ENCODE results near the gene HNRNPH2. TPM values are rescaled to one million over a fixed set of nuclear protein-coding genes. Genes with fewer than 3 reads are reported as not detected.

Gene HNRNPH2
- total and polyA plus RNA-seq, 10 of the 15 experiments (the other 5 are each of a cell fraction or from before 2014, with no cell fraction given), result 34.5 to 102 (median 61.4) TPM

- TF ChIP-seq NFYB (IDR thresholded peaks at IDR 0.05; ENCODE audit: insufficient read depth, low read depth, low read length) (no peak), ASH2L (IDR thresholded peaks at IDR 0.05; ENCODE audit: borderline replicate concordance, low read depth) (no peak), TAF1 (IDR thresholded peaks at IDR 0.05; ENCODE audit: borderline replicate concordance, low read depth, low read length) (no peak), GABPA (IDR thresholded peaks at IDR 0.05; ENCODE audit: low read depth) (no peak), USF2 (IDR thresholded peaks at IDR 0.05; ENCODE audit: borderline replicate concordance, low read depth, low read length) (no peak), NFIC (IDR thresholded peaks at IDR 0.05; ENCODE audit: low read depth, low read length) (no peak), FOS (IDR thresholded peaks at IDR 0.05; ENCODE audit: borderline replicate concordance, extremely low read depth, insufficient read length) (no peak), SRF (IDR thresholded peaks at IDR 0.05; ENCODE audit: low read depth in 2 of 2, low read length in 2 of 2) (no peak)
These were observed 12.2 kb upstream of the HNRNPH2 start (continued) for GRCh38 chrX:101395789-101396188.

GRCh38 chrX:101397779-101398178 lies 10.2 kb upstream of the HNRNPH2 start:
- ATAC-seq (no peak), DNase-seq (ENCODE audit: low read depth, low spot score) (no peak), FAIRE-seq (no peak)
- H3K27ac ChIP-seq (ENCODE audit: control insufficient read depth, insufficient read depth), result no peak overlapping the region
- peaks cover 7% of the 10 kb centered on the region for H3K79me2 ChIP-seq (ENCODE audit: control insufficient read depth, insufficient read depth, low read length)
- 46% methylated on average over 4 of the region's 4 CpGs for WGBS (ENCODE audit: insufficient coverage, insufficient replicate concordance, low lambda C conversion rate, missing lambda C conversion rate)
- H3K36me3 ChIP-seq (ENCODE audit: control insufficient read depth in 2 of 2, insufficient read depth in 2 of 2, low read length in 1 of 2), result no peaks in the 10 kb centered on the region; a peak in 1 of 4 replicates
- POLR2A ChIA-PET, result no interaction called here
- H3K4me1 ChIP-seq (ENCODE audit: control insufficient read depth, insufficient read depth, low read length), result no peaks in the 10 kb centered on the region
- in situ Hi-C loops (cut with MboI) (no loop called here), intact Hi-C loops (cut with micrococcal nuclease; ENCODE audit: unreplicated experiment) (no loop called here)
- no peak overlapping the region for H2AFZ ChIP-seq (ENCODE audit: control insufficient read depth, low read depth, low read length)
- no peaks in the 10 kb centered on the region for H3K27me3 ChIP-seq (replicated peaks in 1 of 2; ENCODE audit: control insufficient read depth in 2 of 2, insufficient read depth in 2 of 2, low read length in 1 of 2)
- TF ChIP-seq MEF2B (IDR thresholded peaks at IDR 0.05; ENCODE audit: partially characterized antibody, poor library complexity, severe bottlenecking), result no peak
- RAD21 ChIA-PET (ENCODE audit: unreplicated experiment), result no interaction called here
- CTCF ChIA-PET, result interaction anchor here (1.4 kb wide), 1 partner anchor 12 kb away, joined by 3 read pairs; the partner anchor contains the start of gene BTK
- SMC1A ChIA-PET (ENCODE audit: uncharacterized antibody, unreplicated experiment), result interaction anchor here (1.5 kb wide), 1 partner anchor 14 kb away, joined by 4 read pairs; no protein-coding TSS in a partner anchor
- no peak overlapping the region for H3K9ac ChIP-seq (ENCODE audit: control insufficient read depth, insufficient read depth, low read length)
- no peaks in the 10 kb centered on the region for H4K20me1 ChIP-seq (ENCODE audit: control insufficient read depth, insufficient read depth)
- no peak overlapping the region for H3K4me3 ChIP-seq
- no peaks in the 10 kb centered on the region for H3K9me3 ChIP-seq (replicated peaks; ENCODE audit: control insufficient read depth, insufficient read depth, low read length)
- no peak overlapping the region for H3K4me2 ChIP-seq (ENCODE audit: control insufficient read depth, insufficient read depth)
- no TSS peak for BruUV-seq (replicated peaks)
